OCI-LY7 (cell line): Measurements from ENCODE around the gene SOBP. TPM values are rescaled to one million over a fixed set of nuclear protein-coding genes. Genes with fewer than 3 reads are reported as not detected.

Source experiments
- BruUV-seq: library from RNA; stranded (reverse); fragments of 400-500 nt; replicated peaks from 2 replicates; lab custom pipeline; 2021; lab: Mats Ljungman, UMichigan
- CTCF ChIA-PET: fragments of 300-600 bp; sonication (Branson Sonifier 250); formaldehyde crosslinking; loops from one replicate; lab custom pipeline; 2022; ENCODE audit warnings: antibody characterized with exemption; ENCODE audit not compliant: unreplicated experiment; lab: Charles Lee
- POLR2A ChIA-PET: fragments of 300-600 bp; sonication (Branson Sonifier 250); formaldehyde crosslinking; loops from one replicate; lab custom pipeline; 2022; ENCODE audit warnings: antibody characterized with exemption; lab: Charles Lee
- DNase-seq: peaks from one replicate; pipeline ENCODE4 v3.0.0-alpha.2; 2015; ENCODE audit warnings: low spot score
- H2AFZ ChIP-seq: fragments of 200-600 bp; sonication (generic), shearing (Covaris generic); 2 replicates; pipeline ENCODE4 v1.6.1; 2014; ENCODE audit warnings: mild to moderate bottlenecking, antibody characterized with exemption, low read length, moderate library complexity
- H3K27ac ChIP-seq: fragments of 200-600 bp; sonication (generic); 2 replicates; pipeline ENCODE4 v1.5.1; 2014; ENCODE audit warnings: mixed run types, low read depth, mild to moderate bottlenecking, moderate library complexity, low read length, inconsistent platforms; ENCODE audit not compliant: poor library complexity, severe bottlenecking
- H3K36me3 ChIP-seq: fragments of 200-600 bp; sonication (generic); 2 replicates; pipeline ENCODE4 v1.6.1; 2014; ENCODE audit warnings: mild to moderate bottlenecking, antibody characterized with exemption, low read length, moderate library complexity, mixed read lengths; ENCODE audit not compliant: insufficient read depth
- H3K4me1 ChIP-seq: fragments of 200-600 bp; sonication (generic); 2 replicates; pipeline ENCODE4 v1.5.1; 2014; ENCODE audit warnings: mild to moderate bottlenecking, low read length; ENCODE audit not compliant: insufficient read depth, poor library complexity, severe bottlenecking
- H3K4me2 ChIP-seq: fragments of 200-600 bp; sonication (generic); 2 replicates; pipeline ENCODE4 v1.6.1; 2014; ENCODE audit warnings: mild to moderate bottlenecking, low read length
- H3K4me3 ChIP-seq: fragments of 200-600 bp; sonication (generic); 2 replicates; pipeline ENCODE4 v1.5.1; 2014; ENCODE audit warnings: mild to moderate bottlenecking, low read depth, low read length; ENCODE audit not compliant: poor library complexity, severe bottlenecking
- H3K79me2 ChIP-seq: fragments of 200-600 bp; sonication (generic); 2 replicates; pipeline ENCODE4 v1.6.1; 2016; ENCODE audit warnings: low read depth, mild to moderate bottlenecking, low read length, moderate library complexity, mixed read lengths; ENCODE audit not compliant: insufficient read depth
- H3K9me2 ChIP-seq: fragments of 200-600 bp; sonication (generic); 2 replicates; pipeline ENCODE4 v1.6.1; 2016; ENCODE audit warnings: mild to moderate bottlenecking, low read length, mixed read lengths; ENCODE audit not compliant: insufficient read depth
- H3K9me3 ChIP-seq: fragments of 200-600 bp; sonication (generic); 2 replicates; pipeline ENCODE4 v1.6.1; 2014; ENCODE audit warnings: mild to moderate bottlenecking, mixed run types, low read length, mixed read lengths
- H4K20me1 ChIP-seq: fragments of 200-600 bp; sonication (generic); 2 replicates; pipeline ENCODE4 v1.6.1; 2014; ENCODE audit warnings: mild to moderate bottlenecking, antibody characterized with exemption, low read length, moderate library complexity, mixed read lengths; ENCODE audit not compliant: insufficient read depth
- CTCF ChIP-seq: fragments of 200-600 bp; sonication (generic); conservative IDR thresholded peaks from 2 replicates; pipeline ENCODE4 v1.5.1; 2014; ENCODE audit warnings: mild to moderate bottlenecking, antibody characterized with exemption, low read length, moderate library complexity, mixed read lengths
- EZH2phosphoT487 ChIP-seq: fragments of 200-600 bp; sonication (generic); IDR thresholded peaks from 2 replicates; pipeline ENCODE4 v1.6.1; 2018; ENCODE audit warnings: low read depth, borderline replicate concordance, mild to moderate bottlenecking, mixed run types, antibody characterized with exemption, low read length, moderate library complexity, mixed read lengths
- intact Hi-C: fragments of 100-400 bp; cut with micrococcal nuclease; formaldehyde crosslinking; loops from one replicate; pipeline ENCODE4 v1.10.0; 2022; ENCODE audit not compliant: unreplicated experiment
- total RNA-seq, 2 experiments: library from RNA; depleted of rRNA in 1 of 2; stranded (reverse); fragments of >200 nt in 1 of 2; shearing (Covaris generic) in 1 of 2; gene quantifications; 2 replicates each; pipeline ENCODE4 v1.2.3, GENCODE V29; 2014 to 2022

SOBP gene
- total RNA-seq, 2 experiments from 2014 or later, result 21.5 to 29.4 TPM

- Histone ChIP-seq H2AFZ (no peak overlapping the region), H3K9me3 (no peaks in the 10 kb centered on the region), H3K9me2 (no peaks in the 10 kb centered on the region), H3K4me1 (peaks cover 63% of the 10 kb centered on the region), H3K4me3 (peak overlapping the region; percentile 95), H4K20me1 (peaks cover 12% of the 10 kb centered on the region; the same call in 1 of the 2 replicates), H3K36me3 (peaks cover 25% of the 10 kb centered on the region), H3K4me2 (peak overlapping the region; percentile 78), H3K79me2 (peaks cover 100% of the 10 kb centered on the region), H3K27ac (peak overlapping the region; percentile 68)
- CTCF ChIA-PET, result no interaction called here
- intact Hi-C loops, result no loop called here
- TF ChIP-seq EZH2phosphoT487 (no peak), CTCF (no peak)
- BruUV-seq, result no TSS peak
- POLR2A ChIA-PET, result interaction anchor here (0.7 to 4.9 kb wide), 5 partner anchors 9 to 165 kb away, joined by 3 to 25 read pairs (median 6); no protein-coding TSS in a partner anchor
- peak; percentile 50 for DNase-seq
These were observed 5.3 kb downstream of the SOBP start for GRCh38 chr6:107495196-107495643.

GRCh38 chr6:107495971-107496370 lies 6.1 kb downstream of the SOBP start:
- peaks cover 63% of the 10 kb centered on the region for H3K4me1 ChIP-seq
- no peaks in the 10 kb centered on the region for H3K9me2 ChIP-seq
- peaks cover 98% of the 10 kb centered on the region for H3K79me2 ChIP-seq
- intact Hi-C loops, result no loop called here
- no peaks in the 10 kb centered on the region for H3K9me3 ChIP-seq
- peak overlapping the region; percentile 68 for H3K27ac ChIP-seq
- CTCF ChIA-PET, result no interaction called here
- H4K20me1 ChIP-seq, result peaks cover 12% of the 10 kb centered on the region; the same call in 1 of the 2 replicates
- peak overlapping the region; percentile 78 for H3K4me2 ChIP-seq
- H3K36me3 ChIP-seq, result peaks cover 30% of the 10 kb centered on the region
- TF ChIP-seq EZH2phosphoT487 (no peak), CTCF (no peak)
- no peak overlapping the region for H2AFZ ChIP-seq
- DNase-seq, result peak; percentile 77
- POLR2A ChIA-PET, result interaction anchor here (0.7 kb wide), 3 partner anchors 10 to 164 kb away, joined by 3 to 6 read pairs (median 4); no protein-coding TSS in a partner anchor
- H3K4me3 ChIP-seq, result peak overlapping the region; percentile 95
- no TSS peak for BruUV-seq

- H2AFZ ChIP-seq, result no peak overlapping the region
- H3K4me2 ChIP-seq, result peak overlapping the region; percentile 78
- BruUV-seq, result no TSS peak
- H3K9me2 ChIP-seq, result no peaks in the 10 kb centered on the region
- TF ChIP-seq CTCF, result no peak
- no peak for TF ChIP-seq EZH2phosphoT487
- CTCF ChIA-PET, result interaction anchor here (1.0 kb wide), 1 partner anchor 10 kb away, joined by 4 read pairs; no protein-coding TSS in a partner anchor
- H3K4me1 ChIP-seq, result peaks cover 62% of the 10 kb centered on the region
- peak overlapping the region; percentile 68 for H3K27ac ChIP-seq
- no peak for DNase-seq
- POLR2A ChIA-PET, result interaction anchor here (0.7 to 1.5 kb wide), 6 partner anchors 8 to 124 kb away, joined by 3 to 6 read pairs (median 4); partner anchors contain the start of gene PDSS2
- peaks cover 21% of the 10 kb centered on the region; the same call in 1 of the 2 replicates for H4K20me1 ChIP-seq
- intact Hi-C loops, result no loop called here
- H3K79me2 ChIP-seq, result peaks cover 98% of the 10 kb centered on the region
- H3K4me3 ChIP-seq, result peak overlapping the region; percentile 95
- no peaks in the 10 kb centered on the region for H3K9me3 ChIP-seq
- H3K36me3 ChIP-seq, result peaks cover 41% of the 10 kb centered on the region
These were observed 7.2 kb downstream of the SOBP start for GRCh38 chr6:107496892-107497684.
